Osteoblast (primary cell): ENCODE results near the gene NPR3. TPM values are rescaled to one million over a fixed set of nuclear protein-coding genes. Genes with fewer than 3 reads are reported as not detected.
A peak's percentile ranks its signal among the peaks of the same experiment; 100 is the strongest.

Experiments
- DNase-seq: peaks from one replicate; pipeline ENCODE4 v3.0.0; 2011; ENCODE audit warnings: low spot score, mixed read lengths; ENCODE audit not compliant: insufficient read length; ENCODE audit errors: missing footprints
- H2AFZ ChIP-seq: 2 replicates; pipeline ENCODE4 v1.6.0; 2011; ENCODE audit warnings: mild to moderate bottlenecking, low read length
- H3K27ac ChIP-seq: 2 replicates; pipeline ENCODE4 v1.5.1; 2011; ENCODE audit warnings: mild to moderate bottlenecking, low read depth, low read length, moderate library complexity
- H3K27me3 ChIP-seq: 2 replicates; pipeline ENCODE4 v1.6.0; 2012; ENCODE audit warnings: mild to moderate bottlenecking, control low read depth, inconsistent platforms, low read length, moderate library complexity; ENCODE audit not compliant: insufficient read depth
- H3K36me3 ChIP-seq: 2 replicates; pipeline ENCODE4 v1.5.1; 2011; ENCODE audit warnings: mild to moderate bottlenecking, low read length, control low read depth, moderate library complexity; ENCODE audit not compliant: insufficient read depth
- H3K4me1 ChIP-seq: 2 replicates; pipeline ENCODE4 v1.5.1; 2011; ENCODE audit warnings: mild to moderate bottlenecking, low read length, control low read depth, moderate library complexity; ENCODE audit not compliant: insufficient read depth
- H3K4me2 ChIP-seq: 2 replicates; pipeline ENCODE4 v1.6.0; 2011; ENCODE audit warnings: mild to moderate bottlenecking, low read length; ENCODE audit not compliant: insufficient read depth
- H3K4me3 ChIP-seq: fragments of 200-600 bp; sonication (generic); 3 replicates; pipeline ENCODE4 v1.5.1; 2012; ENCODE audit warnings: mild to moderate bottlenecking, low read length, inconsistent platforms; ENCODE audit not compliant: insufficient read depth
- H3K79me2 ChIP-seq: 2 replicates; pipeline ENCODE4 v1.6.0; 2012; ENCODE audit warnings: mild to moderate bottlenecking, low read length, control low read depth, inconsistent platforms; ENCODE audit not compliant: insufficient read depth
- H3K9me3 ChIP-seq: 2 replicates; pipeline ENCODE4 v1.5.1; 2011; ENCODE audit warnings: low read depth, low read length, control low read depth
- H4K20me1 ChIP-seq: 2 replicates; pipeline ENCODE4 v1.6.0; 2012; ENCODE audit warnings: mild to moderate bottlenecking, low read length, control low read depth; ENCODE audit not compliant: insufficient read depth
- CTCF ChIP-seq: IDR thresholded peaks from 2 replicates; pipeline ENCODE4 v1.5.1; 2011; ENCODE audit warnings: mild to moderate bottlenecking, low read depth, low read length, moderate library complexity; ENCODE audit errors: extremely low read depth
- total RNA-seq: library from RNA; depleted of rRNA; stranded (reverse); fragments of >200 nt; gene quantifications from 2 replicates; pipeline ENCODE4 v1.2.3, GENCODE V29; 2012

NPR3 gene
- total RNA-seq, 1 donor, result 92.3 TPM

GRCh38 chr5:32740651-32741050 is 29.5 kb downstream of the NPR3 start:
- TF ChIP-seq CTCF, result no peak
- Histone ChIP-seq H3K4me1 (peaks cover 16% of the 10 kb centered on the region), H4K20me1 (no peaks in the 10 kb centered on the region), H3K27ac (no peak overlapping the region), H3K4me2 (no peak overlapping the region), H3K27me3 (no peaks in the 10 kb centered on the region), H3K4me3 (no peak overlapping the region), H3K9me3 (no peaks in the 10 kb centered on the region), H2AFZ (no peak overlapping the region), H3K79me2 (peaks cover 40% of the 10 kb centered on the region), H3K36me3 (peaks cover 52% of the 10 kb centered on the region)
- no peak for DNase-seq

GRCh38 chr5:32745317-32745716 is 34.2 kb downstream of the NPR3 start:
- Histone ChIP-seq H2AFZ (no peak overlapping the region), H4K20me1 (no peaks in the 10 kb centered on the region), H3K9me3 (no peaks in the 10 kb centered on the region), H3K36me3 (peaks cover 58% of the 10 kb centered on the region), H3K79me2 (peaks cover 46% of the 10 kb centered on the region), H3K4me2 (no peak overlapping the region), H3K4me1 (no peaks in the 10 kb centered on the region), H3K27ac (no peak overlapping the region), H3K27me3 (no peaks in the 10 kb centered on the region), H3K4me3 (no peak overlapping the region)
- no peak for TF ChIP-seq CTCF
- no peak for DNase-seq

GRCh38 chr5:32752411-32752810 is 41.3 kb downstream of the NPR3 start:
- H3K9me3 ChIP-seq, result no peaks in the 10 kb centered on the region
- no peak overlapping the region for H2AFZ ChIP-seq
- DNase-seq, result no peak
- H4K20me1 ChIP-seq, result no peaks in the 10 kb centered on the region
- TF ChIP-seq CTCF, result no peak
- H3K27ac ChIP-seq, result peak overlapping the region; percentile 88
- peaks cover 48% of the 10 kb centered on the region for H3K79me2 ChIP-seq
- H3K4me3 ChIP-seq, result no peak overlapping the region
- H3K4me1 ChIP-seq, result peaks cover 27% of the 10 kb centered on the region
- H3K27me3 ChIP-seq, result no peaks in the 10 kb centered on the region
- H3K4me2 ChIP-seq, result no peak overlapping the region
- peaks cover 20% of the 10 kb centered on the region for H3K36me3 ChIP-seq

- Histone ChIP-seq H3K27ac (peak overlapping the region; percentile 88), H3K79me2 (peaks cover 44% of the 10 kb centered on the region), H3K36me3 (peaks cover 13% of the 10 kb centered on the region), H3K4me1 (peaks cover 27% of the 10 kb centered on the region), H3K4me2 (peak overlapping the region; percentile 41), H3K4me3 (no peak overlapping the region), H3K9me3 (no peaks in the 10 kb centered on the region), H4K20me1 (no peaks in the 10 kb centered on the region), H2AFZ (no peak overlapping the region), H3K27me3 (no peaks in the 10 kb centered on the region)
- peak; percentile 21 for DNase-seq
- no peak for TF ChIP-seq CTCF
These were observed 41.9 kb downstream of the NPR3 start for GRCh38 chr5:32753051-32753450.
